Endothelial cell of umbilical vein (primary cell): ENCODE measurements around the gene ZNF786. TPM values are rescaled to one million over a fixed set of nuclear protein-coding genes. Genes with fewer than 3 reads are reported as not detected.
A peak's percentile ranks its signal among the peaks of the same experiment; 100 is the strongest.

ENCODE experiments used
- BruUV-seq: library from RNA; stranded (reverse); fragments of 400-500 nt; replicated peaks from 2 replicates; lab custom pipeline; 2021; lab: Mats Ljungman, UMichigan
- CTCF ChIA-PET: fragments of 300-600, 350-600 bp; sonication (Branson Sonifier 250); formaldehyde crosslinking; loops from one replicate; lab custom pipeline; 2021; ENCODE audit warnings: antibody characterized with exemption, inconsistent platforms; lab: Charles Lee
- POLR2A ChIA-PET: fragments of 300-600, 350-600 bp; sonication (Branson Sonifier 250); formaldehyde crosslinking; loops from one replicate; lab custom pipeline; 2021; ENCODE audit warnings: antibody characterized with exemption, inconsistent platforms; lab: Charles Lee
- DNase-seq: peaks from one replicate; pipeline ENCODE4 v3.0.0-alpha.2; 2011; ENCODE audit warnings: low read depth, low spot score
- FAIRE-seq: peaks from 2 replicates; lab custom pipeline; 2011; peaks lifted over from hg19 to GRCh38; lab: Jason Lieb, UNC
- H2AFZ ChIP-seq: 2 replicates; pipeline ENCODE4 v1.6.0; 2012; ENCODE audit warnings: low read depth, low read length, control low read depth, inconsistent platforms
- H3K27ac ChIP-seq: 2 replicates; pipeline ENCODE4 v1.5.1; 2011; ENCODE audit warnings: low read depth, mild to moderate bottlenecking, control low read depth, low read length, moderate library complexity; ENCODE audit not compliant: insufficient read depth
- H3K27me3 ChIP-seq, 2 experiments: 2 replicates each; pipeline versions ENCODE4 v1.6.0 to v1.6.1; 2011; ENCODE audit warnings: low read length in 2 of 2, mixed read lengths in 1 of 2; ENCODE audit not compliant: control insufficient read depth in 2 of 2, insufficient read depth in 2 of 2
- H3K36me3 ChIP-seq, 2 experiments: 2 replicates in 1 of 2; 3 replicates in 1 of 2; pipeline ENCODE4 v1.5.1; 2011; ENCODE audit warnings: low read length in 2 of 2, mild to moderate bottlenecking in 1 of 2, moderate library complexity in 1 of 2; ENCODE audit not compliant: control insufficient read depth in 2 of 2, insufficient read depth in 2 of 2; ENCODE audit errors: extremely low read depth in 1 of 2
- H3K4me1 ChIP-seq: 3 replicates; pipeline ENCODE4 v1.5.1; 2011; ENCODE audit warnings: mild to moderate bottlenecking, low read length; ENCODE audit not compliant: control insufficient read depth, insufficient read depth; ENCODE audit errors: extremely low read depth
- H3K4me2 ChIP-seq: 2 replicates; pipeline ENCODE4 v1.6.1; 2011; ENCODE audit warnings: low read length, control low read depth, mixed read lengths; ENCODE audit not compliant: insufficient read depth
- H3K4me3 ChIP-seq, 3 experiments: fragments of 200-600 bp in 1 of 3; sonication (generic), shearing (Covaris generic) in 1 of 3; replicated peaks in 1 of 3; 2 replicates each; pipeline ENCODE4 v1.5.1; 2011 to 2016; ENCODE audit warnings: control low read depth in 3 of 3, low read length in 3 of 3, mild to moderate bottlenecking in 2 of 3, inconsistent platforms in 1 of 3, low read depth in 1 of 3, moderate library complexity in 1 of 3; ENCODE audit not compliant: insufficient read depth in 1 of 3
- H3K79me2 ChIP-seq: 2 replicates; pipeline ENCODE4 v1.6.0; 2012; ENCODE audit warnings: low read length, inconsistent platforms; ENCODE audit not compliant: control insufficient read depth, insufficient read depth
- H3K9ac ChIP-seq: replicated peaks from 2 replicates; pipeline ENCODE3; 2011; ENCODE audit warnings: low read length, control low read depth; ENCODE audit not compliant: insufficient read depth; ENCODE audit errors: extremely low read depth
- H3K9me1 ChIP-seq: replicated peaks from 3 replicates; pipeline ENCODE4 v1.6.0; 2011; ENCODE audit warnings: mild to moderate bottlenecking, low read length; ENCODE audit not compliant: control insufficient read depth, insufficient read depth; ENCODE audit errors: extremely low read depth
- H3K9me3 ChIP-seq: replicated peaks from 2 replicates; pipeline ENCODE4 v1.5.1; 2012; ENCODE audit warnings: low read length, inconsistent platforms; ENCODE audit not compliant: control insufficient read depth, insufficient read depth
- H4K20me1 ChIP-seq: replicated peaks from 2 replicates; pipeline ENCODE3; 2011; ENCODE audit warnings: mild to moderate bottlenecking, low read length; ENCODE audit not compliant: control insufficient read depth, insufficient read depth; ENCODE audit errors: extremely low read depth
- EZH2 ChIP-seq: IDR thresholded peaks from 2 replicates; pipeline ENCODE4 v1.6.1; 2012; ENCODE audit warnings: borderline replicate concordance, low read depth, mild to moderate bottlenecking, moderate library complexity, low read length, inconsistent platforms; ENCODE audit not compliant: severe bottlenecking
- FOS ChIP-seq: IDR thresholded peaks from 2 replicates; pipeline ENCODE4 v1.6.1; 2011; ENCODE audit warnings: mild to moderate bottlenecking, low read length, moderate library complexity, borderline replicate concordance; ENCODE audit not compliant: insufficient read depth
- GATA2 ChIP-seq: IDR thresholded peaks from 2 replicates; pipeline ENCODE4 v1.7.0; 2011; ENCODE audit warnings: low read depth, mild to moderate bottlenecking, moderate library complexity, mixed read lengths, low read length; ENCODE audit not compliant: insufficient read length, insufficient read depth
- MYC ChIP-seq: IDR thresholded peaks from one replicate; pipeline ENCODE4 v1.6.1; 2011; ENCODE audit warnings: mild to moderate bottlenecking, low read depth, low read length
- POLR2A ChIP-seq: IDR thresholded peaks from 2 replicates; pipeline ENCODE4 v1.6.1; 2012; ENCODE audit warnings: low read depth, mild to moderate bottlenecking, control low read depth, low read length
- dilution Hi-C: fragments of 300-500 bp; cut with MboI; formaldehyde crosslinking; loops from one replicate; pipeline ENCODE4 v1.15.0; 2019; ENCODE audit warnings: low sequenced_read_pairs; ENCODE audit not compliant: extremely low pct_ligation_motif_present
- intact Hi-C: fragments of 100-400 bp; cut with micrococcal nuclease; formaldehyde crosslinking; loops from one replicate; pipeline ENCODE4 v1.10.0; 2022
- polyA plus RNA-seq, 4 experiments: library from polyadenylated mRNA; depleted of rRNA in 3 of 4; stranded (reverse) in 3 of 4; unstranded in 1 of 4; fragments of >200 nt; gene quantifications; 2 replicates each; pipeline versions ENCODE4 v1.2.1 to v1.2.3, GENCODE V29; 2011 to 2012; ENCODE audit warnings: missing spikeins in 1 of 4
- total RNA-seq: library from RNA; stranded (reverse); gene quantifications from 2 replicates; pipeline ENCODE4 v1.2.3, GENCODE V29; 2021
- TF ChIP-seq, protein P1 (sequence below), 2 donors: IDR thresholded peaks; 1 replicate in 1 of 2; 2 replicates in 1 of 2; pipeline ENCODE4 v1.5.1; 2011; ENCODE audit warnings: low read length in 2 of 2, mild to moderate bottlenecking in 2 of 2, moderate library complexity in 2 of 2, control low read depth in 1 of 2, inconsistent platforms in 1 of 2, low read depth in 1 of 2; ENCODE audit not compliant: insufficient read depth in 1 of 2; ENCODE audit errors: extremely low read depth in 1 of 2
- TF ChIP-seq, protein P2 (sequence below): IDR thresholded peaks from 2 replicates; pipeline ENCODE4 v1.6.1; 2011; ENCODE audit not compliant: insufficient read depth, insufficient read length

Gene ZNF786
- total and polyA plus RNA-seq, 2 donors (not counting 3 experiments of a cell fraction or from before 2014, with no cell fraction given) = 2.8 to 5.9 TPM

- CTCF ChIA-PET = no interaction called here
Measured at GRCh38 chr7:149130572-149131198, 40.2 kb upstream of the ZNF786 start.

DNA sequence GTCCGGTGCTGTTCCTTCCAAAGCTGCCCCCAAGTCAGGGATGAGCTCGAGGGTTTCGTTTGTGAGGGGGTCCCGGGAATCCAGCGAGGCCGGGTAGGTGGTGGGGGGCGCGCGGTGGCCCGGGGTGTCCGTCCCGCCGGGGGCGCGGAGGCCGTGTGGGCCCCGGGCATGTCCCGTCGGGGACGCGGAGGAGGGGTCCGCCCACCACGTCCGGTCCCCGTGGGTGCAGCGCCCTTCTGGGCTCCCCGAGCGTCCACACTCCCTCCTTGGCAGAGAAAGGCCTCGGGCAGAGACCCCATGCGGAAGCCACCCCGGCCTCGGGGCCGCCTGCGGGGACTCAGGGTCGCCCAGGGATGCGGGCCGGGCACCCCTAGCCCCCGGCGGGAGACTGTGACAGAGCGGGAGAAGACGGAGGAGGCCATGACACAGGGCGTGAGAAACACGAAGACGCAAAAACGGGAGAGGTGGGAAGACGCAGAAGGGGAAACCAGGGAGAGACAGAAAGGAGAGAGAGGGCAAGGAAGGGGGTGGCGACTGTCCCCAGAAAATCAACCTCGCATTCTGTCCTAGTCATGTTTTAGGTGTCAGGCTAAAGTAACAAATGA is 36.2 kb upstream of the ZNF786 start:
- peaks cover 13% of the 10 kb centered on the region for H3K79me2 ChIP-seq
- no peaks in the 10 kb centered on the region for H3K36me3 ChIP-seq
- H3K4me2 ChIP-seq = peak overlapping the region; percentile 84
- dilution Hi-C loops = no loop called here
- peak overlapping the region; percentile 2 for H3K27ac ChIP-seq
- no TSS peak for BruUV-seq
- ChIA-PET POLR2A (no interaction called here), CTCF (interaction anchor here (0.9 to 3.8 kb wide), 10 partner anchors 9 to 334 kb away, joined by 3 to 61 read pairs (median 5); partner anchors contain the start of genes ZNF282, ZNF398 and ZNF777)
- no peaks in the 10 kb centered on the region for H4K20me1 ChIP-seq
- FAIRE-seq (no peak), DNase-seq (peak; percentile 58)
- H3K9me3 ChIP-seq = peaks cover 6% of the 10 kb centered on the region
- H3K4me3 ChIP-seq = peak overlapping the region; percentile 56 to 96 (median 78)
- H3K27me3 ChIP-seq = no peaks in the 10 kb centered on the region
- peak overlapping the region; percentile 54 for H3K9ac ChIP-seq
- no peaks in the 10 kb centered on the region for H3K9me1 ChIP-seq
- peaks cover 13% of the 10 kb centered on the region for H3K4me1 ChIP-seq
- H2AFZ ChIP-seq = peak overlapping the region; percentile 26
- intact Hi-C loops = loop anchor here (1.0 to 10.0 kb wide), 8 partner anchors 16 to 368 kb away; partner anchors contain the start of genes PDIA4, ZNF282, ZNF398 and ZNF746
- TF ChIP-seq MYC (no peak), POLR2A (no peak), EZH2 (no peak), GATA2 (no peak), FOS (no peak)
- TF ChIP-seq, protein P1, sequence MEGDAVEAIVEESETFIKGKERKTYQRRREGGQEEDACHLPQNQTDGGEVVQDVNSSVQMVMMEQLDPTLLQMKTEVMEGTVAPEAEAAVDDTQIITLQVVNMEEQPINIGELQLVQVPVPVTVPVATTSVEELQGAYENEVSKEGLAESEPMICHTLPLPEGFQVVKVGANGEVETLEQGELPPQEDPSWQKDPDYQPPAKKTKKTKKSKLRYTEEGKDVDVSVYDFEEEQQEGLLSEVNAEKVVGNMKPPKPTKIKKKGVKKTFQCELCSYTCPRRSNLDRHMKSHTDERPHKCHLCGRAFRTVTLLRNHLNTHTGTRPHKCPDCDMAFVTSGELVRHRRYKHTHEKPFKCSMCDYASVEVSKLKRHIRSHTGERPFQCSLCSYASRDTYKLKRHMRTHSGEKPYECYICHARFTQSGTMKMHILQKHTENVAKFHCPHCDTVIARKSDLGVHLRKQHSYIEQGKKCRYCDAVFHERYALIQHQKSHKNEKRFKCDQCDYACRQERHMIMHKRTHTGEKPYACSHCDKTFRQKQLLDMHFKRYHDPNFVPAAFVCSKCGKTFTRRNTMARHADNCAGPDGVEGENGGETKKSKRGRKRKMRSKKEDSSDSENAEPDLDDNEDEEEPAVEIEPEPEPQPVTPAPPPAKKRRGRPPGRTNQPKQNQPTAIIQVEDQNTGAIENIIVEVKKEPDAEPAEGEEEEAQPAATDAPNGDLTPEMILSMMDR (IDR thresholded peaks at IDR 0.05; ENCODE audit: extremely low read depth in 1 of 2, insufficient read depth in 1 of 2, low read depth in 1 of 2, low read length in 2 of 2) = no peak

More at GRCh38 chr7:149130572-149131198, 40.2 kb upstream of the ZNF786 start:
- Histone ChIP-seq H4K20me1 (no peaks in the 10 kb centered on the region), H3K4me3 (no peak overlapping the region), H3K9me3 (peaks cover 6% of the 10 kb centered on the region), H3K27ac (no peak overlapping the region), H3K4me2 (no peak overlapping the region), H3K36me3 (no peaks in the 10 kb centered on the region), H3K27me3 (no peaks in the 10 kb centered on the region), H3K79me2 (peaks cover 2% of the 10 kb centered on the region), H3K9me1 (no peaks in the 10 kb centered on the region), H3K4me1 (peaks cover 6% of the 10 kb centered on the region), H2AFZ (no peak overlapping the region), H3K9ac (no peak overlapping the region)
- dilution Hi-C loops (no loop called here), intact Hi-C loops (no loop called here)
- TF ChIP-seq, protein P2, sequence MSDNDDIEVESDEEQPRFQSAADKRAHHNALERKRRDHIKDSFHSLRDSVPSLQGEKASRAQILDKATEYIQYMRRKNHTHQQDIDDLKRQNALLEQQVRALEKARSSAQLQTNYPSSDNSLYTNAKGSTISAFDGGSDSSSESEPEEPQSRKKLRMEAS = no peak
- TF ChIP-seq MYC = no peak
- FAIRE-seq = no peak
- POLR2A ChIA-PET = no interaction called here
- no TSS peak for BruUV-seq
- DNase-seq = no peak
